Stimulated activated CD4-positive, alpha-beta T cell treated with anti-CD3 and anti-CD28 coated beads, Interleukin-1b, Interleukin-23, amount 100 ng/mL, for 1 hour (primary cell): ENCODE results near the gene BCAM.
"Not testable (repeated sequence)": the region's sequence is repeated elsewhere in the genome, so short reads cannot be mapped to it uniquely, and the experiment has no call there.

ENCODE experiments used
- DNase-seq, 2 donors: peaks; one replicate each; pipeline ENCODE4 v3.0.0-alpha.2; 2020; ENCODE audit warnings: low read depth in 2 of 2

The BCAM gene

GRCh38 chr19:44848812-44849447 lies 40.0 kb downstream of the BCAM start:
- no peak for DNase-seq

DNA sequence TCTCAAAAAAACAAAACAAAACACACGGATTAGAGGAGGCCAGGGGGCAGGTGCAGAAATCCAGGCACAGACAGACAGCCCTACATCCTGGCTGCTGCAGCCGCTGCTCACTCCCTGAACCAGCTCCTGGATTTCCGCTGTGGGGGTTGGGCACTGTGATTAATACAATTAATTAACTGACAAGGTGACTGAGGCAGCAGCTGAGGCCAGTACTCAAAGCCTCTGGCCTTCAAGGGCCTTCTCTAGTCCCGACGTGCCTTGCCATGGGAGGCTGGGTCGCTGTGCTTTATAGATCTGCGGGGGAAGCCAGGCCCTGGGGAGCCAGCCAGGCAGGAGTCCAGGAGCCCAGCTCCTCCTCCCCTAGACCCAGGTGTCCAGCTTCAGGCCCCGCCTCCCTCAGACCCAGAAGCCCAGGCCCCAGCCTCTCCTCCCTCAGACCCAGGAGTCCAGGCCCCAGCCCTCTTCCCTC lies 41.8 kb downstream of the BCAM start:
- no peak for DNase-seq

- no peak for DNase-seq
Observed at GRCh38 chr19:44851427-44851826, 42.5 kb downstream of the BCAM start.

DNA sequence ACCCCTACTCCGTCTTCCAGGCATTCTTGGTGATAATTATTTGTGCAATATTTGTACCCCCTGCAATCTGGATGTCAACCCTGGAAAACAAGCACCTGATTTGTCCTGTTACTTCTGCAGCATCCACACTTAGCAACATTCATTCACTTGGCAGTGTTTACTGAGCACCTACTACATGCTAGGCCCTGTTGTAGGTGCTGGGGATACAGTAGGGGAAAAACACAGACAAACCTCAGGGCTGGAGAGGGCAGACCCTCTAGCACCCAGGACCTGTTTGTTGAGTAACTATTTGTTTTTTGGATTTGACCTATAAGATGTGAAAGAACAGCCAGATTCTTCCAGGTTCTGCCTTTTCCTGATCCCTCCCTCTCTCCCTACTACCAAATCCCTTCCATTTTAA lies 46.7 kb downstream of the BCAM start:
- DNase-seq: no peak

- DNase-seq: no peak
Observed at GRCh38 chr19:44856421-44857083, 47.6 kb downstream of the BCAM start.

GRCh38 chr19:44857837-44858236 lies 48.9 kb downstream of the BCAM start:
- no peak for DNase-seq

GRCh38 chr19:44861576-44861975 lies 52.7 kb downstream of the BCAM start:
- DNase-seq: not testable (repeated sequence)

GRCh38 chr19:44863990-44864389 lies 55.1 kb downstream of the BCAM start:
- DNase-seq: no peak

GRCh38 chr19:44865196-44865767 lies 56.4 kb downstream of the BCAM start:
- no peak for DNase-seq

DNA sequence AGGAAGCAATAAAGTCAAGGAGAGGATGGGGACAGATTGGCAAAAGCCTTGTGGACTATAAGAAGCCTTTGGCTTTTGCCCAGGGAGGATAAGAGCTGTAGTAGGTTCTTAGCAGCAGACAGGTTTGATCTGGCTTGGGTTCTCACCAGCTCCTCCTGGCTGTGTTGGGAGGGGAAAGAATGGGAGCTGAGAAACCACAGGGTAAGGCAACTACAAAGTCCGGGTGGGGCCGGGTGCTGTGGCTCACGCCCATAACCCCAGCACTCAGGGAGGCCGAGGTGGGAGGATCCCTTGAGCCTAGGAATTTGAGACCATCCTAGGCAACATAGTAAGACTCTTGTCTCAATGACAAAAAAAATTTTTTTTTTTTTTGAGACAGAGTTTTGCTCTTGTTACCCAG lies 57.8 kb downstream of the BCAM start:
- DNase-seq: no peak

DNA sequence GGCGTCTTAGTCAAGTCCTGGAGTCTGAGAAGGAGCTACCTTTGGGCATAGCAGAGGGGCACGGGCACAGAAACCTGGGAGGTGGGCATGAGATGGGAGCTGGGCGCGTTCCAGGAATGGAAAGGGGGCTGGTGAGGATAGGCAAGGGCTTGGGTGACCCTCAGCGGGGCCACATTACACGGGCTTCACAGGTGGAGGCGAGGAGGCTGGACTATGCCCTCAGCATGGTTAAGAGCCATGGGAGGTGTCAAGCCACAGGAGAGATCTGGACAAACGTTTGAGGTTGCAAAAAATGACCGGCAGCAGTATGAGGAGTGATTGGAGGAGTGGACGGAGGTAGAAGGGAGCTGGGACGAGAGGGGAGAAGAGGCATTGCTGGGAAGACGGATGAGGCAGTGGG lies 58.7 kb downstream of the BCAM start:
- DNase-seq: no peak

- no peak for DNase-seq
Observed at GRCh38 chr19:44869733-44870470, 61.0 kb downstream of the BCAM start.
